HG02588 (cell line): ENCODE measurements around the gene ATF5.
A peak's percentile ranks its signal among the peaks of the same experiment; 100 is the strongest.

Experiments used
- ATAC-seq: cut with Tn5 transposase; IDR thresholded peaks from one replicate; pipeline ENCODE4 v1.9.1; 2021; ENCODE audit warnings: mild to moderate bottlenecking, moderate library complexity; ENCODE audit not compliant: unreplicated experiment

The ATF5 gene

GRCh38 chr19:49929121-49929610 is at the start of gene ATF5, which contains the start of gene NUP62:
Gene ATF5, plus strand, starts transcription at chr19:49929205. Its CDS starts 1,646 bp downstream, at chr19:49930851.
Gene NUP62, minus strand, starts transcription at chr19:49929504. Its CDS starts 19,697 bp downstream, at chr19:49909807.
- ATAC-seq = peak; percentile 47

GRCh38 chr19:49879243-49879963 is 49.6 kb upstream of the ATF5 start:
- no peak for ATAC-seq

GRCh38 chr19:49880162-49880869 is 48.7 kb upstream of the ATF5 start:
- ATAC-seq = no peak

GRCh38 chr19:49881186-49881585 is 47.8 kb upstream of the ATF5 start:
- ATAC-seq = no peak

GRCh38 chr19:49881672-49882394 is 47.2 kb upstream of the ATF5 start:
- ATAC-seq = no peak

GRCh38 chr19:49882643-49883042 is 46.4 kb upstream of the ATF5 start:
- no peak for ATAC-seq

GRCh38 chr19:49883094-49883493 is 45.9 kb upstream of the ATF5 start:
- no peak for ATAC-seq

GRCh38 chr19:49884109-49884508 is 44.9 kb upstream of the ATF5 start:
- no peak for ATAC-seq

GRCh38 chr19:49884760-49885159 is 44.2 kb upstream of the ATF5 start:
- ATAC-seq = no peak

- ATAC-seq = no peak
These were observed 41.9 kb upstream of the ATF5 start for GRCh38 chr19:49887037-49887664.

GRCh38 chr19:49887665-49888509 is 41.1 kb upstream of the ATF5 start:
- no peak for ATAC-seq

- ATAC-seq = no peak
These were observed 40.5 kb upstream of the ATF5 start for GRCh38 chr19:49888510-49888824.

- no peak for ATAC-seq
These were observed 39.8 kb upstream of the ATF5 start for GRCh38 chr19:49889038-49889686.

- no peak for ATAC-seq
These were observed 39.2 kb upstream of the ATF5 start for GRCh38 chr19:49889687-49890348.

GRCh38 chr19:49890349-49891311 is 38.4 kb upstream of the ATF5 start:
- ATAC-seq = no peak

GRCh38 chr19:49891393-49891792 is 37.6 kb upstream of the ATF5 start:
- ATAC-seq = no peak

- ATAC-seq = no peak
These were observed 36.3 kb upstream of the ATF5 start for GRCh38 chr19:49892716-49893115.

- ATAC-seq = no peak
These were observed 34.9 kb upstream of the ATF5 start for GRCh38 chr19:49894011-49894664.
